ENCODE results near the gene GADD45B. TPM values are rescaled to one million over a fixed set of nuclear protein-coding genes. Genes with fewer than 3 reads are reported as not detected.

The GADD45B gene
- total RNA-seq, 4 donors from 2014 or later: 148 to 250 (median 195) TPM

GRCh38 chr19:2484178-2484937 lies 8.4 kb downstream of the GADD45B start:
- intact Hi-C loops (cut with DNase I): no loop called here
- Histone ChIP-seq H3K4me3 (replicated peaks in 1 of 3) (no peak overlapping the region), H3K36me3 (no peaks in the 10 kb centered on the region), H3K27me3 (no peaks in the 10 kb centered on the region), H3K27ac (no peak overlapping the region), H3K4me1 (peaks cover 7 to 16% of the 10 kb centered on the region in 2 donors), H3K9me3 (no peaks in the 10 kb centered on the region)
- WGBS, 2 donors: 88 to 91% methylated on average over 11 to 13 of the region's 13 CpGs
- DNase-seq: no peak
- TF ChIP-seq CTCF (IDR thresholded peaks at IDR 0.05) (no peak), POLR2A (IDR thresholded peaks at IDR 0.05) (no peak)

- H3K4me3 ChIP-seq (replicated peaks in 1 of 3): no peak overlapping the region
- intact Hi-C loops (cut with DNase I): no loop called here
- H3K27ac ChIP-seq: no peak overlapping the region
- 71 to 80% methylated on average over 8 of the region's 8 CpGs for WGBS, 2 donors
- no peaks in the 10 kb centered on the region for H3K9me3 ChIP-seq
- H3K36me3 ChIP-seq: no peaks in the 10 kb centered on the region
- peaks cover 9 to 19% of the 10 kb centered on the region in 2 donors for H3K4me1 ChIP-seq
- no peaks in the 10 kb centered on the region for H3K27me3 ChIP-seq
- no peak for DNase-seq
- TF ChIP-seq CTCF (IDR thresholded peaks at IDR 0.05) (no peak), POLR2A (IDR thresholded peaks at IDR 0.05) (no peak)
Measured at GRCh38 chr19:2485428-2485827, 9.5 kb downstream of the GADD45B start.

GRCh38 chr19:2487090-2487489 lies 11.2 kb downstream of the GADD45B start:
- Histone ChIP-seq H3K27me3 (no peaks in the 10 kb centered on the region), H3K27ac (no peak overlapping the region), H3K4me3 (replicated peaks in 1 of 3) (no peak overlapping the region), H3K9me3 (no peaks in the 10 kb centered on the region), H3K4me1 (peaks cover 16 to 30% of the 10 kb centered on the region in 2 donors), H3K36me3 (no peaks in the 10 kb centered on the region)
- intact Hi-C loops (cut with DNase I): no loop called here
- TF ChIP-seq CTCF (IDR thresholded peaks at IDR 0.05) (no peak), POLR2A (IDR thresholded peaks at IDR 0.05) (no peak)
- no peak for DNase-seq
- WGBS, 2 donors: 90 to 97% methylated on average over 12 of the region's 12 CpGs

- 32 to 34% methylated on average over 5 to 14 of the region's 15 CpGs for WGBS, 2 donors
- Histone ChIP-seq H3K36me3 (no peaks in the 10 kb centered on the region), H3K27ac (peak overlapping the region in 1 of 3 donors; percentile 54), H3K4me3 (replicated peaks in 1 of 3) (no peak overlapping the region), H3K9me3 (no peaks in the 10 kb centered on the region), H3K4me1 (peaks cover 16 to 30% of the 10 kb centered on the region in 2 donors), H3K27me3 (no peaks in the 10 kb centered on the region)
- intact Hi-C loops (cut with DNase I): no loop called here
- TF ChIP-seq POLR2A (IDR thresholded peaks at IDR 0.05): no peak
- TF ChIP-seq CTCF (IDR thresholded peaks at IDR 0.05): no peak
- DNase-seq: no peak
Measured at GRCh38 chr19:2487842-2488241, 11.9 kb downstream of the GADD45B start.

- peak in 1 of 2 donors; percentile 25 for DNase-seq
- intact Hi-C loops (cut with DNase I): no loop called here
- 16 to 19% methylated on average over 30 to 31 of the region's 32 CpGs for WGBS, 2 donors
- no peaks in the 10 kb centered on the region for H3K9me3 ChIP-seq
- H3K36me3 ChIP-seq: no peaks in the 10 kb centered on the region
- TF ChIP-seq POLR2A (IDR thresholded peaks at IDR 0.05) (no peak), CTCF (IDR thresholded peaks at IDR 0.05) (no peak)
- H3K4me1 ChIP-seq: peaks cover 16 to 30% of the 10 kb centered on the region in 2 donors
- peak overlapping the region; percentile 53 to 70 (median 54) for H3K27ac ChIP-seq
- no peaks in the 10 kb centered on the region for H3K27me3 ChIP-seq
- H3K4me3 ChIP-seq (replicated peaks in 1 of 3): peak overlapping the region in 1 of 3 donors; percentile 37
Measured at GRCh38 chr19:2488405-2488941, 12.5 kb downstream of the GADD45B start.

Data from thyroid gland (tissue), 4 donors.